ENCODE data around the gene PCSK2.

GRCh38 chr20:17437251-17437650 lies 210.4 kb downstream of the PCSK2 start:
- TF ChIP-seq POLR2AphosphoS5 (IDR thresholded peaks at IDR 0.05; ENCODE audit: low read depth, low read length) (no peak), POLR2A (IDR thresholded peaks at IDR 0.05; ENCODE audit: low read depth, low read length) (no peak), TAF1 (IDR thresholded peaks at IDR 0.05; ENCODE audit: low read depth, low read length) (no peak), SPI1 (IDR thresholded peaks at IDR 0.05; ENCODE audit: low read depth, low read length) (no peak), PAX5 (IDR thresholded peaks at IDR 0.05; ENCODE audit: insufficient read depth, low read length, severe bottlenecking) (no peak)

Measured in GM12891 (cell line).